KOPT-K1 (cell line): ENCODE results near the gene MAP3K2.
A peak's percentile ranks its signal among the peaks of the same experiment; 100 is the strongest.
"Not testable (repeated sequence)": the region's sequence is repeated elsewhere in the genome, so short reads cannot be mapped to it uniquely, and the experiment has no call there.

Source experiments
- H3K27ac ChIP-seq: fragments of 200-600 bp; sonication (generic); 2 replicates; pipeline ENCODE4 v1.5.1; 2016; ENCODE audit warnings: antibody characterized with exemption, mild to moderate bottlenecking, low read depth, low read length; ENCODE audit not compliant: poor library complexity, severe bottlenecking
- H3K36me3 ChIP-seq: fragments of 200-600 bp; sonication (generic); 2 replicates; pipeline ENCODE4 v1.5.1; 2017; ENCODE audit warnings: antibody characterized with exemption, mild to moderate bottlenecking, low read length, moderate library complexity; ENCODE audit not compliant: insufficient read depth
- H3K9me3 ChIP-seq: fragments of 200-600 bp; sonication (generic); 2 replicates; pipeline ENCODE4 v1.5.1; 2017; ENCODE audit warnings: antibody characterized with exemption, low read length, mild to moderate bottlenecking; ENCODE audit not compliant: insufficient read depth, poor library complexity, severe bottlenecking

MAP3K2 gene

GRCh38 chr2:127414638-127415592 lies 27.1 kb upstream of the MAP3K2 start:
- Histone ChIP-seq H3K27ac (peak overlapping the region; percentile 86), H3K36me3 (no peaks in the 10 kb centered on the region), H3K9me3 (no peaks in the 10 kb centered on the region)

GRCh38 chr2:127413782-127414637 lies 26.2 kb upstream of the MAP3K2 start:
- no peaks in the 10 kb centered on the region for H3K9me3 ChIP-seq
- no peak overlapping the region for H3K27ac ChIP-seq
- H3K36me3 ChIP-seq: no peaks in the 10 kb centered on the region

- H3K27ac ChIP-seq: no peak overlapping the region
- H3K36me3 ChIP-seq: no peaks in the 10 kb centered on the region
- no peaks in the 10 kb centered on the region for H3K9me3 ChIP-seq
Observed at GRCh38 chr2:127413200-127413599, 25.4 kb upstream of the MAP3K2 start.

- H3K9me3 ChIP-seq: no peaks in the 10 kb centered on the region
- H3K36me3 ChIP-seq: no peaks in the 10 kb centered on the region
- H3K27ac ChIP-seq: no peak overlapping the region
Observed at GRCh38 chr2:127411653-127412369, 24.0 kb upstream of the MAP3K2 start.

- Histone ChIP-seq H3K9me3 (no peaks in the 10 kb centered on the region), H3K27ac (peak overlapping the region; percentile 9), H3K36me3 (no peaks in the 10 kb centered on the region)
Observed at GRCh38 chr2:127410871-127411652, 23.3 kb upstream of the MAP3K2 start.

GRCh38 chr2:127409716-127410115 lies 21.9 kb upstream of the MAP3K2 start:
- not testable (repeated sequence) for H3K36me3 ChIP-seq, H3K9me3 ChIP-seq, H3K27ac ChIP-seq

- Histone ChIP-seq H3K27ac (no peak overlapping the region), H3K36me3 (no peaks in the 10 kb centered on the region), H3K9me3 (no peaks in the 10 kb centered on the region)
Observed at GRCh38 chr2:127408807-127409099, 21.0 kb upstream of the MAP3K2 start.

GRCh38 chr2:127408004-127408806 lies 20.4 kb upstream of the MAP3K2 start:
- H3K9me3 ChIP-seq: no peaks in the 10 kb centered on the region
- peak overlapping the region; percentile 52 for H3K27ac ChIP-seq
- H3K36me3 ChIP-seq: no peaks in the 10 kb centered on the region

- Histone ChIP-seq H3K27ac (peak overlapping the region; percentile 52), H3K9me3 (no peaks in the 10 kb centered on the region), H3K36me3 (no peaks in the 10 kb centered on the region)
Observed at GRCh38 chr2:127407661-127408003, 19.9 kb upstream of the MAP3K2 start.

- Histone ChIP-seq H3K36me3 (no peaks in the 10 kb centered on the region), H3K9me3 (no peaks in the 10 kb centered on the region), H3K27ac (peak overlapping the region; percentile 52)
Observed at GRCh38 chr2:127407091-127407490, 19.3 kb upstream of the MAP3K2 start.

GRCh38 chr2:127406454-127406853 lies 18.7 kb upstream of the MAP3K2 start:
- Histone ChIP-seq H3K36me3 (no peaks in the 10 kb centered on the region), H3K9me3 (no peaks in the 10 kb centered on the region), H3K27ac (no peak overlapping the region)

GRCh38 chr2:127405255-127405610 lies 17.5 kb upstream of the MAP3K2 start:
- H3K36me3 ChIP-seq: no peaks in the 10 kb centered on the region
- no peak overlapping the region for H3K27ac ChIP-seq
- no peaks in the 10 kb centered on the region for H3K9me3 ChIP-seq

GRCh38 chr2:127404466-127405254 lies 16.9 kb upstream of the MAP3K2 start:
- Histone ChIP-seq H3K9me3 (no peaks in the 10 kb centered on the region), H3K36me3 (no peaks in the 10 kb centered on the region), H3K27ac (no peak overlapping the region)
